ENCODE results near the gene CRACDL. TPM values are rescaled to one million over a fixed set of nuclear protein-coding genes. Genes with fewer than 3 reads are reported as not detected.

CRACDL gene
- total RNA-seq, 1 donor from 2014 or later, result 0.13 TPM

- no peak overlapping the region for H3K27ac Mint-ChIP-seq
- no peaks in the 10 kb centered on the region for H3K36me3 Mint-ChIP-seq (ENCODE audit: low read depth)
- no peak for DNase-seq (ENCODE audit: low spot score)
- intact Hi-C loops (cut with micrococcal nuclease), result no loop called here
- H3K4me3 Mint-ChIP-seq, result no peak overlapping the region
- no peaks in the 10 kb centered on the region for H3K9me3 Mint-ChIP-seq
- H3K4me1 Mint-ChIP-seq (ENCODE audit: low read depth), result peaks cover 5% of the 10 kb centered on the region
- H3K27me3 Mint-ChIP-seq (ENCODE audit: insufficient read depth), result peaks cover 28% of the 10 kb centered on the region
Measured at GRCh38 chr2:98849113-98849512, 86.9 kb downstream of the CRACDL start.

- Mint-ChIP-seq H3K27me3 (ENCODE audit: insufficient read depth) (peaks cover 35% of the 10 kb centered on the region), H3K27ac (no peak overlapping the region), H3K36me3 (ENCODE audit: low read depth) (no peaks in the 10 kb centered on the region), H3K9me3 (no peaks in the 10 kb centered on the region), H3K4me1 (ENCODE audit: low read depth) (peaks cover 1% of the 10 kb centered on the region), H3K4me3 (no peak overlapping the region)
- no peak for DNase-seq (ENCODE audit: low spot score)
- intact Hi-C loops (cut with micrococcal nuclease), result no loop called here
Measured at GRCh38 chr2:98847853-98848252, 88.2 kb downstream of the CRACDL start.

DNA sequence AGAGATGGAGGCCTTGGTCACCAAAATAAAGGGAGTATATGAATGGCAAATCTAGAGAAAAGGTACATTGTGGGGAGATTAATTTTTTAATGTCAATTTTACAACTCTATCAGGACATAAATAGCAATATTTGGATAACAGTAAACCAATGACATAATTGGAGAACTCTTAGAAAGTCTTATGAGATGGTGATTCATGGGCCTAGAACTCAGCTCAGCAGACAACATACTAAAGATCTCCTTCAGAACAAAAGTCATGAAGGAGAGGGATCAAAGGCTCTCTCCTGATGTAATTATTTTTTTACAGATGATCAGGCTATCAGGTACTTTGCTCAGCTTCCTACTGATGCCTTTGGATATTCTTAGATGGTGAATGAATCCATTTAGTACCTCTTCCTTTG, 90.0 kb downstream of the CRACDL start:
- H3K4me1 Mint-ChIP-seq (ENCODE audit: low read depth), result no peaks in the 10 kb centered on the region
- no peak for DNase-seq (ENCODE audit: low spot score)
- H3K27me3 Mint-ChIP-seq (ENCODE audit: insufficient read depth), result peaks cover 35% of the 10 kb centered on the region
- H3K36me3 Mint-ChIP-seq (ENCODE audit: low read depth), result no peaks in the 10 kb centered on the region
- intact Hi-C loops (cut with micrococcal nuclease), result no loop called here
- H3K4me3 Mint-ChIP-seq, result no peak overlapping the region
- no peaks in the 10 kb centered on the region for H3K9me3 Mint-ChIP-seq
- H3K27ac Mint-ChIP-seq, result no peak overlapping the region

DNA sequence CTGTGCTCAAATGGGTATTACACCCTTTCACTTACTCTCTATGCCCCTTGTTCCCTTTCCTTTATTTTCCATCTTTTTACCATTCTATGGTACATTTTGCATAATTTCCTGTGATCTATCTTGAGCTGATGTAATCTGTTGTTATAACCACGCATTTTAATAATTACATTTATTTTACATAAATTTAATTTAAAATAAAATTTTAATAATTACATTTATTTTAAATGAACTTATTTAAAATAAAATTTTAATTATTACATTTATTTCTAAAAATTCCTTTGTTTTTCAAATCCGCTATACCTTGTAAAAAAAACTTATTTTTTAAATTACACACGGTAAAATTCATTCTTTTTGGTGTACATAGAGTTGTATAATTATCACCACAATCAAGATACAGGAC, 93.9 kb downstream of the CRACDL start:
- Mint-ChIP-seq H3K36me3 (ENCODE audit: low read depth) (no peaks in the 10 kb centered on the region), H3K4me1 (ENCODE audit: low read depth) (peaks cover 6% of the 10 kb centered on the region), H3K27me3 (ENCODE audit: insufficient read depth) (peaks cover 34% of the 10 kb centered on the region), H3K9me3 (no peaks in the 10 kb centered on the region), H3K27ac (no peak overlapping the region), H3K4me3 (no peak overlapping the region)
- intact Hi-C loops (cut with micrococcal nuclease), result no loop called here
- no peak for DNase-seq (ENCODE audit: low spot score)

DNA sequence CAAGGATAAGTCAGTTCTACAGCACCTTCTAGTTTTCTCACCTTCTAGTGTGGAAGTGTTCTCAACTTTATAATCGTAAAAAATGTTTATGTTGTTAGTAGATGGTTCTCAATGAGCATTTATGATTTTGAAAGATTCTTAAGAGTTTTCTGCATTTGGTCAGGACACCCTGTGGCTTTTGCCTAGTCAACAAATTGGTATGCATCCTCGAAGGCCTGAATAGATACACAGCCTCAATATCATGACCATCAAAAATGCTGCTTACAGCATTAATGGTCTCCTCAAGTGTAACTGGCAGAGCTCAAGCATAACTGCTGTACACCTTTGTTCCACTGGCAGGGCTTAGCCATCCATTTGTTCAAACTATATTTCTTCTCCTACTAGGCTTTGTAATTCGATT, 96.7 kb downstream of the CRACDL start:
- DNase-seq (ENCODE audit: low spot score), result no peak
- H3K9me3 Mint-ChIP-seq, result no peaks in the 10 kb centered on the region
- no peaks in the 10 kb centered on the region for H3K36me3 Mint-ChIP-seq (ENCODE audit: low read depth)
- intact Hi-C loops (cut with micrococcal nuclease), result loop anchor here (5.0 kb wide), 1 partner anchor 338 kb away; no protein-coding TSS in a partner anchor
- no peak overlapping the region for H3K27ac Mint-ChIP-seq
- H3K4me1 Mint-ChIP-seq (ENCODE audit: low read depth), result peaks cover 28% of the 10 kb centered on the region
- H3K27me3 Mint-ChIP-seq (ENCODE audit: insufficient read depth), result peaks cover 32% of the 10 kb centered on the region
- H3K4me3 Mint-ChIP-seq, result no peak overlapping the region

- H3K4me3 Mint-ChIP-seq, result peak overlapping the region; percentile 38
- peaks cover 6% of the 10 kb centered on the region for H3K27me3 Mint-ChIP-seq (ENCODE audit: insufficient read depth)
- H3K27ac Mint-ChIP-seq, result peak overlapping the region; percentile 56
- H3K36me3 Mint-ChIP-seq (ENCODE audit: low read depth), result no peaks in the 10 kb centered on the region
- no peaks in the 10 kb centered on the region for H3K9me3 Mint-ChIP-seq
- intact Hi-C loops (cut with micrococcal nuclease), result loop anchor here (1.0 to 5.0 kb wide), 3 partner anchors 230 to 423 kb away; no protein-coding TSS in a partner anchor
- peak; percentile 24 for DNase-seq (ENCODE audit: low spot score)
- H3K4me1 Mint-ChIP-seq (ENCODE audit: low read depth), result peaks cover 53% of the 10 kb centered on the region
Measured at GRCh38 chr2:98835831-98836385, 100.1 kb downstream of the CRACDL start.

- Mint-ChIP-seq H3K4me1 (ENCODE audit: low read depth) (peaks cover 64% of the 10 kb centered on the region), H3K27ac (peak overlapping the region; percentile 34), H3K9me3 (no peaks in the 10 kb centered on the region), H3K4me3 (no peak overlapping the region), H3K27me3 (ENCODE audit: insufficient read depth) (no peaks in the 10 kb centered on the region), H3K36me3 (ENCODE audit: low read depth) (no peaks in the 10 kb centered on the region)
- intact Hi-C loops (cut with micrococcal nuclease), result no loop called here
- no peak for DNase-seq (ENCODE audit: low spot score)
Measured at GRCh38 chr2:98833917-98834263, 102.1 kb downstream of the CRACDL start.

- Mint-ChIP-seq H3K9me3 (no peaks in the 10 kb centered on the region), H3K27me3 (ENCODE audit: insufficient read depth) (no peaks in the 10 kb centered on the region), H3K27ac (peak overlapping the region; percentile 21), H3K4me1 (ENCODE audit: low read depth) (peaks cover 70% of the 10 kb centered on the region), H3K4me3 (no peak overlapping the region), H3K36me3 (ENCODE audit: low read depth) (no peaks in the 10 kb centered on the region)
- DNase-seq (ENCODE audit: low spot score), result no peak
- intact Hi-C loops (cut with micrococcal nuclease), result no loop called here
Measured at GRCh38 chr2:98833172-98833916, 102.7 kb downstream of the CRACDL start.

GRCh38 chr2:98832172-98832571, 103.9 kb downstream of the CRACDL start:
- Mint-ChIP-seq H3K36me3 (ENCODE audit: low read depth) (no peaks in the 10 kb centered on the region), H3K27ac (no peak overlapping the region), H3K9me3 (no peaks in the 10 kb centered on the region), H3K4me3 (no peak overlapping the region), H3K27me3 (ENCODE audit: insufficient read depth) (no peaks in the 10 kb centered on the region), H3K4me1 (ENCODE audit: low read depth) (peaks cover 72% of the 10 kb centered on the region)
- intact Hi-C loops (cut with micrococcal nuclease), result no loop called here
- DNase-seq (ENCODE audit: low spot score), result no peak

- intact Hi-C loops (cut with micrococcal nuclease), result no loop called here
- no peaks in the 10 kb centered on the region for H3K9me3 Mint-ChIP-seq
- H3K27ac Mint-ChIP-seq, result no peak overlapping the region
- DNase-seq (ENCODE audit: low spot score), result no peak
- no peaks in the 10 kb centered on the region for H3K36me3 Mint-ChIP-seq (ENCODE audit: low read depth)
- no peaks in the 10 kb centered on the region for H3K27me3 Mint-ChIP-seq (ENCODE audit: insufficient read depth)
- no peak overlapping the region for H3K4me3 Mint-ChIP-seq
- peaks cover 64% of the 10 kb centered on the region for H3K4me1 Mint-ChIP-seq (ENCODE audit: low read depth)
Measured at GRCh38 chr2:98830571-98831145, 105.4 kb downstream of the CRACDL start.

GRCh38 chr2:98829581-98830270, 106.3 kb downstream of the CRACDL start:
- Mint-ChIP-seq H3K4me1 (ENCODE audit: low read depth) (peaks cover 61% of the 10 kb centered on the region), H3K27me3 (ENCODE audit: insufficient read depth) (no peaks in the 10 kb centered on the region), H3K9me3 (no peaks in the 10 kb centered on the region), H3K27ac (no peak overlapping the region), H3K4me3 (no peak overlapping the region), H3K36me3 (ENCODE audit: low read depth) (no peaks in the 10 kb centered on the region)
- intact Hi-C loops (cut with micrococcal nuclease), result loop anchor here (2.0 to 10.0 kb wide), 2 partner anchors 61 to 665 kb away; partner anchors contain the start of gene REV1
- DNase-seq (ENCODE audit: low spot score), result no peak

DNA sequence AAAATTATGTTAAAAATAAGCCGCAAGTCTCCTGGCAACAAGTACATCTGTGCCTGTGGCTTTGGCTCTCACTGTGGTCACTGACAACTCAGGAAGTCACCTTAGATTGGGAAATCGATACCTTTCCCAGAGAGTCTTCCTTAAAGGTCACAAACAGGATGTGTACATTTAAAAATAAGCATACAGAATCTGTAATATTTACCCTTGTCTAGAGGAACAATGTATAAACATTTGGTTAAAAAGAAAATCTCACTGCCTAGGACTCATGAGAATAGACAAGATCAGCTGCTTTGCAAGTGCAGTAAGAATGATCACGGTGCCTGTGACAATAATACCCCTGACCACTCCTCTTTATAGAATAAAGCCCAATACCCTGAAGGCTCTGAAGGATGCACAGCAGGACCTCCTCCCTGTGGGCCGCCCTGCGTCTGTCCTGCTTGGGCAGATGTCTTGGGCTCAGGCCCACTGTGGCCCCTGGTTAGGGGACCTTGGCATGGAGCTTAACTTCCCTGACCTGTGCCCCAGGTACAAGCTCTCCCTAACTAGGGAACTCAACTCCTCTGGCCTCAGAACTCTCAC, 107.1 kb downstream of the CRACDL start:
- peaks cover 2% of the 10 kb centered on the region for H3K27me3 Mint-ChIP-seq (ENCODE audit: insufficient read depth)
- peak overlapping the region; percentile 37 for H3K4me3 Mint-ChIP-seq
- peaks cover 1% of the 10 kb centered on the region for H3K36me3 Mint-ChIP-seq (ENCODE audit: low read depth)
- H3K9me3 Mint-ChIP-seq, result no peaks in the 10 kb centered on the region
- H3K4me1 Mint-ChIP-seq (ENCODE audit: low read depth), result peaks cover 66% of the 10 kb centered on the region
- DNase-seq (ENCODE audit: low spot score), result no peak
- intact Hi-C loops (cut with micrococcal nuclease), result loop anchor here (2.0 to 10.0 kb wide), 2 partner anchors 60 to 666 kb away; partner anchors contain the start of gene REV1
- peak overlapping the region; percentile 4 for H3K27ac Mint-ChIP-seq

All from activated T-helper 1 cell treated with anti-CD3 and anti-CD28 coated beads, Interleukin-12 subunit alpha, Interleukin-12 subunit beta, Interleukin-2, Interleukin-4 antibody, amounts not matched to agents 30 ng/mL and 10 ng/mL and 1 ng/mL, durations not matched to agents 14 hours and 24 hours and 36 hours (primary cell).